ENCODE measurements around the gene TMC4. TPM values are rescaled to one million over a fixed set of nuclear protein-coding genes. Genes with fewer than 3 reads are reported as not detected.
"Not testable (repeated sequence)": the region's sequence is repeated elsewhere in the genome, so short reads cannot be mapped to it uniquely, and the experiment has no call there.

Gene TMC4
- total RNA-seq, 1 donor from 2014 or later, result 4.3 TPM

DNA sequence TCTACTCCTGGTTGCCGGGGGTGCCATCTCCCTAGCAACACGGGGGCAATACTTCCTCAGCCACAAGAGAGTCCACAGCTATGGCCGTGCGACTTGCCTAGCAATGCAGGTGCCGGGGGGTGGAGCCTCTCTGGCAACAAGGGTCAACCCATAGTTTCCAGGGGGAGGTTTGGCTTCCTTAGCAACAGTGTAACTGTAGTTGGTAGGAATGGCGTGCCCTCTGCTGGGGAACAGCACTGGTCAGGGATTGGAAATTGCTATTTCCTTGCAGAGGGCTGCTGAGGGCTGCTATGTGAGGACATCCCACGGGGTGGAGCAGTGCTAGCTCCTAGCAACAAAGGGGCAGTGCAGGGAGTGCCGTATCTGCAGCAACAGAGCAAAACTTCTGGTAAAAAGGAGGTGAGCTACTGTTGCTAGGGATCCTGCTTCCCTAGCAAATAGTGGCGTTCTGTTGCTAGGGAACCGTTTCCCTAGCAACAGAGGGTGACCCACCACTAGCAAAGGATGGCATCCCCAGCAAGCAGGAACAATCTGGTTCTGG is 7.0 kb upstream of the TMC4 start:
- DNase-seq, result peak; percentile 77

- no peak for DNase-seq
Measured at GRCh38 chr19:54179262-54179852, 6.4 kb upstream of the TMC4 start.

GRCh38 chr19:54178581-54179261 is 5.8 kb upstream of the TMC4 start:
- peak; percentile 63 for DNase-seq

DNA sequence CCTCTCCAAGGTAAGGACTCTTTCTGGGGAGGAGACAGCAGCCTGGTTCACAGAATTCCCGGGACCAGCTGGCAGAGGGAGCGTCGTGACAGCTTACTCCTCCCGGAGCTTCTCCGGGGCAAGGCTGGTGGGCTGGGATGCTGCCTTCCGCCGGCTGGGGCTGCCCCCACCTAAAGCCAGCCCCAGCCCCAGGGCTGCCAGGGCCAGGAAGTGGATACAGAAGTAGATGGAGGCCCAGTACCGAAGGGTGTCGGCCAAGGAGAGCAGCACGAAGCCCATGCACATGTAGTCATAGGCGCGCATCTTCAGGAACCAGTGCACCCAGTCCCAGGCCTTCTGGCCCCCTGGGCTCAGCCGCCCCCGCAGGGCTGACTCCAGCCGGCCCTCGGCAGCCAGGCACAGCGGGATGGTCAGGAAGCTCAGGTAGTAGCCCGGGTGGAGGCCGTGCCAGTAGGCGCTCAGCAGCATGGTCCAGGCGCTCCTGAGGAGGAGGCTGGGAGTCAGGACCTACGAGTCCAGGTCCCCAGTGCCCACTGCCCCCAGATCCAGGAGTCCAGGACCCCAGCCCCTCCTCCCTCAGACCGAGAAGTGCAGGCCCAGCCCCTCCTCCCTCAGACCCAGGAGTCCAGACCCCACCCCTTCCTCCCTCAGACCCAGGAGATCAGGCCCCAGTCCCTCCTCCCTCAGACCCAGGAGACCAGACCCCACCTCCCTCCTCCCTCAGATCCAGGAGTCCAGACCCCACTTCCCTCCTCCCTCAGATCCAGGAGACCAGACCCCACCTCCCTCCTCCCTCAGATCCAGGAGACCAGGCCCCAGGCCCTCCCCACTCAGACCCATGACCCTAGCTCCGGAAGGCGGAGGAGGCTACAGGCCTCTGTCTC is 1.2 kb upstream of the TMC4 start:
- DNase-seq, result no peak

DNA sequence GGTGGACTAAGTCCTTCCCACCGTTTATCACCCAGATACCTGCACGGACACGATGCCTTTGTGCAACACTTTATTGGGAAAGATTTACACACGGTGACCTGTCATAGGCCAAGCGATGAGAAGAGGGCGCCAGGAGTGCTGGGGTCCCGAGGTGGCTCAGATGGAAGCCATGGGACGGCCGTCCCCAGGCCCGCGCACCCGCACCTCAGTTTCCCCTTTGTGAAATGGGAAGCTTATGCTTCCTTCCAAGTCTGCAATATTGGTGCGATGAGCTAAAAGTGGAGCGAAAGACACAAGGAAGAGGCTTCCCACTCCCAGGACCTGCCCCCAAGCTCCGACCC is 369 bp upstream of the TMC4 start:
- no peak for DNase-seq

DNA sequence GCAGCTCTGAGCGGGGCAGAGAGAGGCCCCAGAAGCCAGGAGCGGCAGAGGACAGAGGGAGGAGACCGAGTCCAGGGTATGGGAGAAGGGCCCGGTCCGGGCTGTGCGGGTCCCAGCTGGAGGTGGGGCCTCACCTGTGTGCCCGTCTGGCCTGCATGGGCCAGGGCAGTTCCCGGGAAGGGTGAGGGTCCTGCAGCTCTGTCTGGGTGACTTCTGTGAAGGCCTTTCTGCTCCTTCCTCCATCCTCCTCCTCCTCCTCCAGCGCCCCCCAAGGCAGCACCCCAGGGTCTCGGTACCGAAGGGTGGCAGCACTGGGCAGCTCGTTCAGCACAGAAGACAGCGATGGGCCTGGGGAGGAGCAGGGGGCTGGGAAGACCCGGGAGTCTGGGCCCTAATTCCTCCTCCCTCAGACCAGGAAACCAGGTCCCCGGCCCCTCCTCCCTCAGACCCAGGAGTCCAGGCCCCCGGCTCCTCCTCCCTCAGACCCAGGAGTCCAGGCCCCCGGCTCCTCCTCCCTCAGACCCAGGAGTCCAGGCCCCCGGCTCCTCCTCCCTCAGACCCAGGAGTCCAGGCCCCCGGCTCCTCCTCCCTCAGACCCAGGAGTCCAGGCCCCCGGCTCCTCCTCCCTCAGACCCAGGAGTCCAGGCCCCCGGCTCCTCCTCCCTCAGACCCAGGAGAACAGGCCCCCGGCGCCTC is 1.1 kb downstream of the TMC4 start:
- DNase-seq, result not testable (repeated sequence)

- no peak for DNase-seq
Measured at GRCh38 chr19:54169149-54169740, 3.7 kb downstream of the TMC4 start.

GRCh38 chr19:54168174-54168917 is 4.6 kb downstream of the TMC4 start:
- peak; percentile 96 for DNase-seq

GRCh38 chr19:54165222-54165621 is 7.7 kb downstream of the TMC4 start:
- no peak for DNase-seq

- no peak for DNase-seq
Measured at GRCh38 chr19:54164369-54165068, 8.4 kb downstream of the TMC4 start.

GRCh38 chr19:54162884-54163283 is 10.1 kb downstream of the TMC4 start:
- no peak for DNase-seq

GRCh38 chr19:54162241-54162805 is 10.6 kb downstream of the TMC4 start:
- DNase-seq, result peak; percentile 80

GRCh38 chr19:54160854-54161253 is 12.1 kb downstream of the TMC4 start:
- no peak for DNase-seq

DNA sequence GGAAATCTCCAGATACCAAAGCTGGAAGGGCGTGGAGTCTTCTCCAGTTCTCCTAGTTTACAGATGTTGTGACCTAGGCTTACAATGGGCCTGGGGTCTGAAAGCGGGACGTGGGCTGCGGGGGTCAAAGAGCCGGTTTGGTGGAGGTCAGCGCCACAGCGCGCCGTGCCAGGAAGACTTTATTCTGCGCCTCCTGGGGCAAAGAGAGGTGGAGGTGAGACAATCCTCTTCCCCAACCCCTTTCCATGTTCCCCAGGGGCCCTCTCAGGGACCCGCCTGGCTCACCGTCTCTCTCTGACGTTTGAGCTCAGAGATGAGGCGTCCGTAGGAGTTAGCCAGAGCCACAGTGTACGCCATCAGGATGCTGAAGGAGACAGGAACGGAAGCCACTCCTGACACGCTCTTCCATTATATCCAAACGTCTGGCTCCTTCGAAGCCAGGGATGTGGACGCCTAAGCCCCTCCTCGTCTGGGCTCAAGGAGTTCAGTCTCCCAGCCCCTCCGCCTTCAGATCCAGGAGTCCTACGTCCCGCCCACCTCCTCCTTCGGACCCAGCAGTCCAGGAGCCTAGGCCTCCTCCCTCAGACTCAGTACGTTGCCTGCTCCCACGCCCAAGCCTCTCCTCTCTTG is 12.7 kb downstream of the TMC4 start:
- DNase-seq, result peak; percentile 50

DNA sequence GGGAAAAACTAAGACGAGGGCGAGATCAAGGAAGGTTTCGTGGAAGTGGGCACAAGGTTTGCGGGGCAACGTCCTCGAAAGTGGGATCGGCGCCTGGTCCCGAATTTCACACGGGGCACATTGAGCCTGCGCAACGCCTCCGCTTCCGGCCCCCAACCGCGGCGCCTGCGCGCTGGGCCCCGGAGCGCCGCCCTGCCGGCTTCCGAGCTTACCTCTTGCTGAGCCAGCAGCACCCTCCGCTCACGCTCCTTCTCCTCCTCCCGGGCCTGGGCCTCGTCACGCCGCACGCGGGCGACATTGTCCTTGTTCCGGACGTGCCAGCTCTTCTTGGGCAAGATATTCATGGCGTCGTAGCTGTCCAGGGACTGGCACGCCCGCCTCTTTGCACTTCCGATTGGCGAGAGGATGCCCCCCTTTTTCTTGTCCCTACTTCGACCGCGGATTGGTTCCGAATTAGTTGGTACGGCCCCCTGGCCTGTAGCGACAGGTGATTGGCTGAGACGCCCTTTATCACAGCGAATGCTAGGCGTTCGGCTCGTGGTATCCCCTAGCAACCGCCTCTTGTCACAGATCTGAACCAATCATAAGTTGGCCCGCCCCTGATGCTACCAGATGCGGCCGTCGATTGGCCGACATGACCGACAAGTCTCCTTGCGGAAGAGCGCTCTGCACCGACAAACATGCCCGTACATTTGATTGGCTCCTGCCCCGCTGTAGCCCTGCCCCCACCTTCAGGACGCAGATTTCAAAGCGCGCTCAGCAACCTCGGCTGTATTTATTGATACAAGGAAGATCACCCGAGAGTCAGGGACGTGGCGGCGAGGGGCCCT is 13.4 kb downstream of the TMC4 start, which contains the start of gene LENG1:
Gene LENG1 (minus strand): TSS at position 370 of the 830 bp plus-strand sequence. CDS start 26 bp downstream, at position 344.
- peak; percentile 100 for DNase-seq

DNA sequence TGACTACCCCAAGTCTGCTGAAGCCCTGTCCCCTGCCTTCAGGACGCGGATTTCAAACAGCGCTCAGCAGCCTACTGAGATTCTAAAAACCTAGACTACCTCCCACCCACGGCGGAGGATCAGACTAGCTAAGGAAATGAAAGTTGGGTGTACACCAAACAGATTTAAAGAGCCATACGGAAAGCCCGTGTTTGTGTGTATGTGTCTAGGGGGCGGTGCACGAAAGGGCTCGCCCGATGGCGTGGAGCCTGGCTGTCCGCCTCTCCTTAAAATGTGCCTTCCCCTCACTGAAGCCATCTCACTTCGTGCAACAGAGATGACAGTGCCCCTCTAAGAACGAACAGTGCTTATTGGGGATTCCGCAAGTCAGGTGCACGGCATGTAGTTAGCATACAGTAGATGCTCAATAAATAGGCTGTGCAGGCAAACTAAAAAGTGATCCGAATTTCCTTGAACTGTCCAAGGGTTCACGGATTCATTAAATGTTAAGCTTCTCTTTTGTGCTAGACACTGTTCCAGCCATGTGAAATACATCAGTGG is 14.1 kb downstream of the TMC4 start:
- no peak for DNase-seq

GRCh38 chr19:54156953-54157352 is 16.0 kb downstream of the TMC4 start:
- peak; percentile 67 for DNase-seq

DNA sequence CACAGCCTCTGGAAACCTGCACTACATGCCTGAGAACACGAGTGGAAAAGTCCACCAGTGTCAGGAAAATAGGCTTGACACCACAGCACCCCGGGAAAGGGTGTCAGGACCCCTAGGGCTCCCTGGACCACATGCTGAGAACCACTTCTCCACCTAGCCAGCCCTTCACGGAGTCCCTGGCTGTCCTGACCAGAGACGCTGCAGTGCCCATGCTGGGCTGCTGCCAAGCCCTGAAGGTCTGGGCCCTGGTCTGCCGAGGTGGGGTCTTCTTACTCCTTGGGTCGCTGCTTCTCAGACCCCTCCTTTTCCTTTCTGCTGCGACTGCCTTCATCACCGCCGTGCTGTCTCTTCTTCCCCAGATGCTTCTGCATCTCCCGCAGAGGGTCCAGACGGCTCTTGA is 16.5 kb downstream of the TMC4 start:
- DNase-seq, result no peak
